Measurements from ENCODE around the gene HNF4A. TPM values are rescaled to one million over a fixed set of nuclear protein-coding genes. Genes with fewer than 3 reads are reported as not detected.

Gene HNF4A
- total RNA-seq, 2 experiments from 2014 or later = not detected

- intact Hi-C loops (cut with DNase I, micrococcal nuclease) = loop anchor here (1.0 to 5.0 kb wide), 7 partner anchors 72 to 483 kb away; partner anchors contain the start of gene FITM2 (in 2 of the 2)
- Mint-ChIP-seq H3K4me3 (no peak overlapping the region), H3K4me1 (ENCODE audit: low read depth) (peaks cover 15% of the 10 kb centered on the region), H3K36me3 (ENCODE audit: low read depth) (no peaks in the 10 kb centered on the region), H3K9me3 (no peaks in the 10 kb centered on the region), H3K27me3 (peaks cover 19% of the 10 kb centered on the region), H3K27ac (no peak overlapping the region)
- H3K27ac ChIP-seq (ENCODE audit: low read depth in 1 of 2, low read length in 2 of 2) = no peak overlapping the region
- ATAC-seq (ENCODE audit: poor library complexity) (peak; percentile 65), DNase-seq (peak; percentile 73 to 90 (median 81))
- H3K27me3 ChIP-seq (ENCODE audit: control insufficient read depth in 1 of 2, insufficient read depth in 2 of 2, low read length in 2 of 2) = peaks cover 4 to 9% of the 10 kb centered on the region in 2 experiments
- no peaks in the 10 kb centered on the region for H3K36me3 ChIP-seq (ENCODE audit: insufficient read depth, low read length)
- ChIA-PET POLR2A (interaction anchor here (1.0 kb wide), 1 partner anchor 168 kb away, joined by 3 read pairs; no protein-coding TSS in a partner anchor), CTCF (interaction anchor here (0.5 to 1.9 kb wide), 15 partner anchors 9 to 349 kb away, joined by 3 to 14 read pairs (median 4); partner anchors contain the start of gene FITM2)
- peak; percentile 95 for TF ChIP-seq CTCF (IDR thresholded peaks at IDR 0.05)
- H3K4me3 ChIP-seq (ENCODE audit: low read length) = no peak overlapping the region
- H3K9me3 ChIP-seq (ENCODE audit: control insufficient read depth in 1 of 2, insufficient read depth in 1 of 2, low read length in 2 of 2) = no peaks in the 10 kb centered on the region
- H3K4me1 ChIP-seq (ENCODE audit: insufficient read depth, low read length) = peaks cover 8% of the 10 kb centered on the region
Measured at GRCh38 chr20:44384423-44385027, 29.0 kb downstream of the HNF4A start.

- no peak overlapping the region for H3K27ac Mint-ChIP-seq
- intact Hi-C loops (cut with DNase I, micrococcal nuclease) = loop anchor here (1.0 to 5.0 kb wide), 7 partner anchors 76 to 479 kb away; partner anchors contain the start of gene FITM2 (in 2 of the 2)
- DNase-seq (peak; percentile 39 to 85 (median 56)), ATAC-seq (ENCODE audit: poor library complexity) (peak; percentile 92)
- no peaks in the 10 kb centered on the region for H3K9me3 Mint-ChIP-seq
- Histone ChIP-seq H3K27me3 (ENCODE audit: control insufficient read depth in 1 of 2, insufficient read depth in 2 of 2, low read length in 2 of 2) (peaks cover 4% of the 10 kb centered on the region in 2 experiments), H3K27ac (ENCODE audit: low read depth in 1 of 2, low read length in 2 of 2) (no peak overlapping the region), H3K36me3 (ENCODE audit: insufficient read depth, low read length) (no peaks in the 10 kb centered on the region), H3K4me1 (ENCODE audit: insufficient read depth, low read length) (peaks cover 8% of the 10 kb centered on the region), H3K4me3 (ENCODE audit: low read length) (no peak overlapping the region), H3K9me3 (ENCODE audit: control insufficient read depth in 1 of 2, insufficient read depth in 1 of 2, low read length in 2 of 2) (no peaks in the 10 kb centered on the region)
- TF ChIP-seq CTCF (IDR thresholded peaks at IDR 0.05) = peak; percentile 66
- H3K27me3 Mint-ChIP-seq = peaks cover 8% of the 10 kb centered on the region
- CTCF ChIA-PET = no interaction called here
- H3K36me3 Mint-ChIP-seq (ENCODE audit: low read depth) = no peaks in the 10 kb centered on the region
- peaks cover 15% of the 10 kb centered on the region for H3K4me1 Mint-ChIP-seq (ENCODE audit: low read depth)
- no peak overlapping the region for H3K4me3 Mint-ChIP-seq
- POLR2A ChIA-PET = no interaction called here
Measured at GRCh38 chr20:44388466-44389023, 33.0 kb downstream of the HNF4A start.

- H3K9me3 Mint-ChIP-seq = no peaks in the 10 kb centered on the region
- TF ChIP-seq CTCF (IDR thresholded peaks at IDR 0.05) = no peak
Measured at GRCh38 chr20:44389871-44390270, 34.4 kb downstream of the HNF4A start.

More at GRCh38 chr20:44389871-44390270, 34.4 kb downstream of the HNF4A start:
- Mint-ChIP-seq H3K27ac (no peak overlapping the region), H3K4me3 (no peak overlapping the region), H3K36me3 (ENCODE audit: low read depth) (no peaks in the 10 kb centered on the region), H3K4me1 (ENCODE audit: low read depth) (peaks cover 12% of the 10 kb centered on the region), H3K27me3 (peaks cover 4% of the 10 kb centered on the region)
- H3K27ac ChIP-seq (ENCODE audit: low read depth in 1 of 2, low read length in 2 of 2) = no peak overlapping the region
- H3K4me1 ChIP-seq (ENCODE audit: insufficient read depth, low read length) = peaks cover 8% of the 10 kb centered on the region
- no peaks in the 10 kb centered on the region for H3K36me3 ChIP-seq (ENCODE audit: insufficient read depth, low read length)
- ATAC-seq (ENCODE audit: poor library complexity) (no peak), DNase-seq (no peak)
- POLR2A ChIA-PET = no interaction called here
- CTCF ChIA-PET = no interaction called here
- intact Hi-C loops (cut with DNase I, micrococcal nuclease) = loop anchor here (1.0 to 5.0 kb wide), 5 partner anchors 78 to 477 kb away; partner anchors contain the start of gene FITM2 (in 2 of the 2)
- no peak overlapping the region for H3K4me3 ChIP-seq (ENCODE audit: low read length)
- H3K27me3 ChIP-seq (ENCODE audit: control insufficient read depth in 1 of 2, insufficient read depth in 2 of 2, low read length in 2 of 2) = peaks cover 4% of the 10 kb centered on the region in 2 experiments
- H3K9me3 ChIP-seq (ENCODE audit: control insufficient read depth in 1 of 2, insufficient read depth in 1 of 2, low read length in 2 of 2) = no peaks in the 10 kb centered on the region

Measured in CD4-positive, alpha-beta T cell (primary cell).